HEK293 (cell line): ENCODE data around the gene HMGA1.
A peak's percentile ranks its signal among the peaks of the same experiment; 100 is the strongest.

ENCODE experiments used
- CTCF ChIA-PET: fragments of 350-600 bp; formaldehyde crosslinking; extraction: SDS; loops from one replicate; lab custom pipeline; 2021; ENCODE audit warnings: antibody characterized with exemption; lab: Yijun Ruan, JAX
- POLR2A ChIA-PET: fragments of 300-600 bp; formaldehyde crosslinking; extraction: SDS; loops from one replicate; lab custom pipeline; 2020; ENCODE audit warnings: antibody characterized with exemption, inconsistent platforms; lab: Yijun Ruan, JAX
- H3K27ac ChIP-seq: fragments of 200-500 bp; sonication (Bioruptor generic); 2 replicates; pipeline ENCODE4 v1.5.1; 2014; ENCODE audit warnings: low read depth, low read length, control low read depth, inconsistent platforms; ENCODE audit errors: extremely low read depth
- H3K36me3 ChIP-seq, 2 experiments: fragments of 200-500 bp in 1 of 2; sonication (Bioruptor generic) in 1 of 2; 1 replicate in 1 of 2; 2 replicates in 1 of 2; pipeline ENCODE4 v1.5.1; 2014 to 2017; ENCODE audit warnings: inconsistent platforms in 2 of 2, low read length in 2 of 2; ENCODE audit not compliant: control insufficient read depth in 2 of 2, insufficient read depth in 1 of 2
- H3K4me1 ChIP-seq: fragments of 200-500 bp; sonication (Bioruptor generic); 2 replicates; pipeline ENCODE4 v1.5.1; 2014; ENCODE audit warnings: mild to moderate bottlenecking, low read length, inconsistent platforms; ENCODE audit not compliant: control insufficient read depth, insufficient read depth
- H3K4me3 ChIP-seq: 2 replicates; pipeline ENCODE4 v1.5.1; 2011; ENCODE audit warnings: low read depth, mild to moderate bottlenecking, control low read depth, low read length, moderate library complexity
- H3K9me3 ChIP-seq: fragments of 200-500 bp; sonication (Bioruptor generic); 2 replicates; pipeline ENCODE4 v1.5.1; 2014; ENCODE audit warnings: low read depth, low read length, inconsistent platforms; ENCODE audit not compliant: control insufficient read depth, insufficient read depth
- HOXC10 ChIP-seq: sonication (generic); formaldehyde crosslinking; IDR thresholded peaks from 2 replicates; pipeline ENCODE4 v1.8.1; 2023; ENCODE audit warnings: mild to moderate bottlenecking, missing genetic modification reagents
- KLF7 ChIP-seq: fragments of 450-650 bp; formaldehyde crosslinking; IDR thresholded peaks from 2 replicates; pipeline ENCODE4 v1.5.1; 2016; ENCODE audit warnings: missing biosample characterization, missing genetic modification characterization, borderline replicate concordance
- OSR2 ChIP-seq: fragments of 450-650 bp; formaldehyde crosslinking; IDR thresholded peaks from 2 replicates; pipeline ENCODE4 v1.5.1; 2016; ENCODE audit warnings: missing biosample characterization, missing genetic modification characterization
- SCRT1 ChIP-seq: fragments of 450-650 bp; formaldehyde crosslinking; IDR thresholded peaks from 2 replicates; pipeline ENCODE4 v1.5.1; 2016; ENCODE audit warnings: missing biosample characterization, missing genetic modification characterization, borderline replicate concordance
- SCRT2 ChIP-seq: fragments of 450-650 bp; formaldehyde crosslinking; IDR thresholded peaks from 2 replicates; pipeline ENCODE4 v1.5.1; 2016; ENCODE audit warnings: missing biosample characterization, missing genetic modification characterization
- WT1 ChIP-seq: fragments of 450-650 bp; formaldehyde crosslinking; IDR thresholded peaks from 2 replicates; pipeline ENCODE4 v1.5.1; 2016; ENCODE audit warnings: missing biosample characterization, missing genetic modification characterization
- YY1 ChIP-seq: fragments of 450-650 bp; formaldehyde crosslinking; IDR thresholded peaks from 2 replicates; pipeline ENCODE4 v1.5.1; 2018; ENCODE audit warnings: missing biosample characterization, missing genetic modification characterization
- ZBTB1 ChIP-seq: fragments of 450-650 bp; formaldehyde crosslinking; IDR thresholded peaks from 2 replicates; pipeline ENCODE4 v1.5.1; 2016; ENCODE audit warnings: missing biosample characterization, missing genetic modification characterization
- ZBTB20 ChIP-seq: fragments of 450-650 bp; formaldehyde crosslinking; IDR thresholded peaks from 2 replicates; pipeline ENCODE4 v1.5.1; 2016; ENCODE audit warnings: missing biosample characterization, missing genetic modification characterization
- ZIC2 ChIP-seq: fragments of 450-650 bp; formaldehyde crosslinking; IDR thresholded peaks from 2 replicates; pipeline ENCODE4 v1.5.1; 2016; ENCODE audit warnings: missing biosample characterization, missing genetic modification characterization
- ZNF132 ChIP-seq: fragments of 450-650 bp; formaldehyde crosslinking; IDR thresholded peaks from 2 replicates; pipeline ENCODE4 v1.5.1; 2017; ENCODE audit warnings: missing biosample characterization, missing genetic modification characterization, borderline replicate concordance
- ZNF138 ChIP-seq: fragments of 450-650 bp; formaldehyde crosslinking; IDR thresholded peaks from 2 replicates; pipeline ENCODE4 v1.5.1; 2016; ENCODE audit warnings: missing biosample characterization, missing genetic modification characterization, borderline replicate concordance
- ZNF157 ChIP-seq: fragments of 450-650 bp; formaldehyde crosslinking; IDR thresholded peaks from 2 replicates; pipeline ENCODE4 v1.5.1; 2016; ENCODE audit warnings: missing biosample characterization, missing genetic modification characterization
- ZNF19 ChIP-seq: fragments of 450-650 bp; formaldehyde crosslinking; IDR thresholded peaks from 2 replicates; pipeline ENCODE4; 2016; ENCODE audit warnings: missing biosample characterization, missing genetic modification characterization, low read depth
- ZNF202 ChIP-seq: fragments of 450-650 bp; formaldehyde crosslinking; IDR thresholded peaks from 2 replicates; pipeline ENCODE4 v1.5.1; 2016; ENCODE audit warnings: missing biosample characterization, missing genetic modification characterization, borderline replicate concordance
- ZNF324 ChIP-seq: fragments of 450-650 bp; formaldehyde crosslinking; IDR thresholded peaks from 2 replicates; pipeline ENCODE4 v1.5.1; 2016; ENCODE audit warnings: missing biosample characterization, missing genetic modification characterization
- ZNF510 ChIP-seq: fragments of 450-650 bp; formaldehyde crosslinking; IDR thresholded peaks from 2 replicates; pipeline ENCODE4 v1.5.1; 2018; ENCODE audit warnings: mild to moderate bottlenecking, missing genetic modification characterization, missing biosample characterization; ENCODE audit not compliant: insufficient replicate concordance
- ZNF629 ChIP-seq: fragments of 450-650 bp; formaldehyde crosslinking; IDR thresholded peaks from 2 replicates; pipeline ENCODE4 v1.5.1; 2017; ENCODE audit warnings: missing biosample characterization, missing genetic modification characterization
- ZNF654 ChIP-seq: fragments of 450-650 bp; formaldehyde crosslinking; IDR thresholded peaks from 2 replicates; pipeline ENCODE4 v1.5.1; 2016; ENCODE audit warnings: low read depth, missing biosample characterization, missing genetic modification characterization
- ZNF747 ChIP-seq: fragments of 450-650 bp; formaldehyde crosslinking; IDR thresholded peaks from 2 replicates; pipeline ENCODE4 v1.5.1; 2016; ENCODE audit warnings: missing biosample characterization, missing genetic modification characterization
- TF ChIP-seq, protein P1 (sequence below): fragments of 450-650 bp; formaldehyde crosslinking; IDR thresholded peaks from 2 replicates; pipeline ENCODE4 v1.5.1; 2017; ENCODE audit warnings: missing biosample characterization, missing genetic modification characterization
- TF ChIP-seq, protein P2 (sequence below): fragments of 450-650 bp; formaldehyde crosslinking; IDR thresholded peaks from 2 replicates; pipeline ENCODE4 v1.5.1; 2017; ENCODE audit warnings: missing biosample characterization, missing genetic modification characterization

HMGA1 gene

DNA sequence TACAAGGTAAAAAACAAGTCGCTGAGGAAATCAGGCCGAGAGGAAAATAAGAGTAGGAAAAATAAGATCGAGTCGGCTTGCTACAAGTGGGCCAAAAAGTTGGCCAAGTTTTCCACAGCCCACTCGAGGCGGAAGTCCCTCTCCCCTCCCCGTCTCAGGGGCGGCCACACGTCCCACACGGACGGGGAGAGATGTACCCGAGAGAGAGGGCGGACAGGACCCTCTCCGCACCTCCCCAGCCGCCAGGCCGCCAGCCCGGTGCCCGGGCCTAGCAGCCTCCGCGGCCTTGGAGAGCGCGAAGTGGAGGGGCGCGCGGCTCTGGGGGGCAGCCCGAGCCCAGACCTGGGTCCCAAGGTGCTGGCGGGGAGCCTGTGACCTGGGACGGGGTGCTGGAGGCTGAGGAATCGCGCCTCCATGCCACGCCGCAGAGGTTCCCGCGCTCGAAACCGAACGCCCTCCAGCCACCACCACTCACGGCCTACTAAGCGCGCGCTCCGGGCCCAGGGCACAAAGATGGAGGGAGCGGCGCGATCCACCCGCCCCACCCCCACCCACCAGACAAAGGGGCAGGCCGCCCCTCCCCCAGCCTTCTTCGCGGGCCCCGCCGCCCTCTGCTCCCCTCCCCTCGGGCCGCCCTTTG is 1.9 kb upstream of the HMGA1 start (continued):
- TF ChIP-seq, protein P1, sequence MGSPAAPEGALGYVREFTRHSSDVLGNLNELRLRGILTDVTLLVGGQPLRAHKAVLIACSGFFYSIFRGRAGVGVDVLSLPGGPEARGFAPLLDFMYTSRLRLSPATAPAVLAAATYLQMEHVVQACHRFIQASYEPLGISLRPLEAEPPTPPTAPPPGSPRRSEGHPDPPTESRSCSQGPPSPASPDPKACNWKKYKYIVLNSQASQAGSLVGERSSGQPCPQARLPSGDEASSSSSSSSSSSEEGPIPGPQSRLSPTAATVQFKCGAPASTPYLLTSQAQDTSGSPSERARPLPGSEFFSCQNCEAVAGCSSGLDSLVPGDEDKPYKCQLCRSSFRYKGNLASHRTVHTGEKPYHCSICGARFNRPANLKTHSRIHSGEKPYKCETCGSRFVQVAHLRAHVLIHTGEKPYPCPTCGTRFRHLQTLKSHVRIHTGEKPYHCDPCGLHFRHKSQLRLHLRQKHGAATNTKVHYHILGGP (tag by site-specific recombination) = no peak
- TF ChIP-seq WT1 (no peak), ZNF132 (tag by site-specific recombination) (no peak), ZNF324 (no peak), YY1 (tag by site-specific recombination) (no peak), OSR2 (tag by site-specific recombination) (no peak), SCRT1 (no peak), HOXC10 (CRISPR knock-in tag) (no peak), ZNF19 (tag by site-specific recombination) (no peak), KLF7 (tag by site-specific recombination) (no peak)
- TF ChIP-seq, all 188 proteins: peak for 0

DNA sequence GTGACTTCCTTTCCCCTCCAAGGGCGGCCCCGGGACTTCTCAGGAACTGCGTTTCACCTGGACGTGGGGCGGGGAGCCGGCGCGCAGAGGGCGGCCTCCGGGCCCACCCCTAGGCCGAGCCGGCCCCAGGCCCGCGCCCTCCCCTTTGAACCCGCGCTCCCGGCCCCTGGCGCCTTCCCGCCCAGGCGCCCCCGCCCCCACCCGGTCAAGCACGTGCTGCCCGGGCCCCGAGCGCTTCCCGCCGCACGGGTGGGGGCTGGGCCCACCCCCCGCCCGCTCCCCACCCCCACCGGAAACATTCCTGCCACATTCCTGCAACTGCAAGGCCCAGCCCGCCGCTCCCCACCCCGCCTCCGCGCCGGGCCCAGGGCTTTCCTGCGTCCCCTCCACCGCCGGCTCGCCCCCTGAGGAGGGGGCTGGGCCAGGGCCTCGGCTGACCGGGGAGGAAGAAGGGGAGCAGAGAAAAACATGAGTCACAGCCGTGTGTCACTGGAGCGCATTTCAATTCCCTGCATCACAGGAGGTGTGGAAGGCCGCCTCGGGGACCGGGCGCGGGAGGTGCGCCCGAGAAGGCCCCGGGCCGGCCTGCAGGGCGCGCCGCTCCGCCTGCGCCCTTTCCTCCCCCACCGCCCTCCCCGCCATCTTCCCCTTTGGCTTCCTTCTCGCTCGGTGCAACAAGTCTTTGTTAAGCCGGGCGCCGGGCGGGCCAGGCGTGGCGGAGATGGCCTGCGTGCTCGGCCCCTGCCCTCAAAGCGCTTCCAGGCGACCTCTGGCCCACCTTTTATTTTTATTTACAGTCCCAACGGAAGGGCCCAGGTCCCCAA is 1.2 kb upstream of the HMGA1 start:
- Histone ChIP-seq H3K9me3 (no peaks in the 10 kb centered on the region), H3K4me3 (no peak overlapping the region), H3K27ac (no peak overlapping the region), H3K36me3 (peaks cover 0 to 13% of the 10 kb centered on the region in 2 experiments; a peak in 1 of 3 replicates), H3K4me1 (peaks cover 6% of the 10 kb centered on the region; the same call in 1 of the 2 replicates)
- TF ChIP-seq ZIC2 = no peak
- TF ChIP-seq ZNF202 (tag by site-specific recombination) = no peak
- no peak for TF ChIP-seq ZNF654 (tag by site-specific recombination)
- no peak for TF ChIP-seq ZBTB20
- TF ChIP-seq ZNF510 = no peak
- TF ChIP-seq ZNF138 (tag by site-specific recombination) = no peak
- no peak for TF ChIP-seq ZBTB1 (tag by site-specific recombination)
- TF ChIP-seq, protein P2, sequence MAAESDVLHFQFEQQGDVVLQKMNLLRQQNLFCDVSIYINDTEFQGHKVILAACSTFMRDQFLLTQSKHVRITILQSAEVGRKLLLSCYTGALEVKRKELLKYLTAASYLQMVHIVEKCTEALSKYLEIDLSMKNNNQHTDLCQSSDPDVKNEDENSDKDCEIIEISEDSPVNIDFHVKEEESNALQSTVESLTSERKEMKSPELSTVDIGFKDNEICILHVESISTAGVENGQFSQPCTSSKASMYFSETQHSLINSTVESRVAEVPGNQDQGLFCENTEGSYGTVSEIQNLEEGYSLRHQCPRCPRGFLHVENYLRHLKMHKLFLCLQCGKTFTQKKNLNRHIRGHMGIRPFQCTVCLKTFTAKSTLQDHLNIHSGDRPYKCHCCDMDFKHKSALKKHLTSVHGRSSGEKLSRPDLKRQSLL (tag by site-specific recombination) = no peak
- no peak for TF ChIP-seq ZNF747
- TF ChIP-seq ZNF629 (tag by site-specific recombination) = no peak
- no peak for TF ChIP-seq ZNF157 (tag by site-specific recombination)
- ChIA-PET CTCF (interaction anchor here (1.8 kb wide), 1 partner anchor 13 kb away, joined by 10 read pairs; the partner anchor contains the start of gene SMIM29), POLR2A (interaction anchor here (1.3 to 1.7 kb wide), 3 partner anchors 9 to 13 kb away, joined by 3 to 23 read pairs (median 10); partner anchors contain the start of gene SMIM29)

DNA sequence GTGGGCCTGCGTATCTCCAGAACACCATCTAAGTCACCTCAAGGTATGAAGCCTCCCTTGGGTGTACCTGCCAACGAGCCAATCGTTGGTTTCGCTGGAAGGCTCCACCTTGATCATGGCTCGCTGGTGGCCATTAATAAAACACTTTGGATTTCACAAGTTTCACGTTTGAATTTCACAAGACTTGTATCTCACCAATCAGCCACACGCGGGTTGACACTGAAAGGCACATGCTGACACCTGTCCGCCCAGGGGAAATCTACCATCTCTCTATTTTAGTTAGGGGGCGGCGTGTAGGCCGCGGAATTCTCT is 586 bp upstream of the HMGA1 start:
- Histone ChIP-seq H3K4me1 (peaks cover 6% of the 10 kb centered on the region; the same call in 1 of the 2 replicates), H3K4me3 (no peak overlapping the region), H3K27ac (no peak overlapping the region; the same call in 1 of the 2 replicates), H3K36me3 (peaks cover 0 to 18% of the 10 kb centered on the region in 2 experiments; a peak in 1 of 3 replicates)
- POLR2A ChIA-PET = interaction anchor here (0.9 to 1.7 kb wide), 9 partner anchors 9 to 525 kb away, joined by 3 to 23 read pairs (median 5); partner anchors contain the start of genes NUDT3, SMIM29 and UQCC2
- no peak for TF ChIP-seq ZNF324
- 0 out of 2 replicates have a peak, but pooled peaks have one; percentile 9 for TF ChIP-seq SCRT2
- TF ChIP-seq, all 188 proteins: peak for 1
- CTCF ChIA-PET = interaction anchor here (1.7 to 1.8 kb wide), 2 partner anchors 12 to 40 kb away, joined by 9 to 10 read pairs; partner anchors contain the start of gene SMIM29
- no peaks in the 10 kb centered on the region for H3K9me3 ChIP-seq
